Loucy (cell line): ENCODE data around the gene SETSIP.

ENCODE experiments used
- H2AFZ ChIP-seq: fragments of 200-600 bp; sonication (generic); 2 replicates; pipeline ENCODE4 v1.6.0; 2016; ENCODE audit warnings: antibody characterized with exemption, mild to moderate bottlenecking, low read length, moderate library complexity
- H3F3A ChIP-seq: fragments of 200-600 bp; 2 replicates; pipeline ENCODE4 v1.6.0; 2016; ENCODE audit warnings: antibody characterized with exemption, low read depth, mild to moderate bottlenecking
- H3K27me3 ChIP-seq: fragments of 200-600 bp; sonication (generic); 2 replicates; pipeline ENCODE4 v1.6.1; 2014; ENCODE audit warnings: low read length, mild to moderate bottlenecking; ENCODE audit not compliant: insufficient read depth, poor library complexity, severe bottlenecking
- H3K36me3 ChIP-seq: fragments of 200-600 bp; sonication (generic); 2 replicates; pipeline ENCODE4 v1.6.1; 2016; ENCODE audit warnings: low read length; ENCODE audit not compliant: insufficient read depth
- H3K4me1 ChIP-seq: fragments of 200-600 bp; sonication (generic); 2 replicates; pipeline ENCODE4 v1.5.1; 2014; ENCODE audit warnings: low read length, mild to moderate bottlenecking; ENCODE audit not compliant: insufficient read depth, poor library complexity, severe bottlenecking
- H3K4me2 ChIP-seq: fragments of 200-600 bp; sonication (generic); 2 replicates; pipeline ENCODE4 v1.6.0; 2014; ENCODE audit warnings: antibody characterized with exemption, low read length, low read depth, mild to moderate bottlenecking; ENCODE audit not compliant: poor library complexity, severe bottlenecking
- H3K4me3 ChIP-seq: fragments of 200-600 bp; sonication (generic); 2 replicates; pipeline ENCODE4 v1.5.1; 2014; ENCODE audit warnings: low read length, mild to moderate bottlenecking, mixed read lengths; ENCODE audit not compliant: poor library complexity, severe bottlenecking
- H3K79me2 ChIP-seq: fragments of 200-600 bp; sonication (generic); 2 replicates; pipeline ENCODE4 v1.6.1; 2014; ENCODE audit warnings: low read length; ENCODE audit not compliant: insufficient read depth
- H3K9ac ChIP-seq: fragments of 200-600 bp; sonication (generic); 2 replicates; pipeline ENCODE4 v1.6.0; 2014; ENCODE audit warnings: mild to moderate bottlenecking, low read depth, low read length, moderate library complexity; ENCODE audit not compliant: poor library complexity, severe bottlenecking
- H3K9me2 ChIP-seq: fragments of 200-600 bp; sonication (generic); replicated peaks from 2 replicates; pipeline ENCODE4 v1.6.1; 2016; ENCODE audit warnings: low read depth, low read length, mixed read lengths
- H3K9me3 ChIP-seq: fragments of 200-600 bp; sonication (generic); 2 replicates; pipeline ENCODE4 v1.6.1; 2014; ENCODE audit warnings: mild to moderate bottlenecking, antibody characterized with exemption, low read length, low read depth; ENCODE audit not compliant: insufficient read depth
- H4K20me1 ChIP-seq: fragments of 200-600 bp; sonication (generic); 2 replicates; pipeline ENCODE4 v1.6.0; 2014; ENCODE audit warnings: antibody characterized with exemption, low read length, mild to moderate bottlenecking; ENCODE audit not compliant: insufficient read depth, poor library complexity, severe bottlenecking
- CTCF ChIP-seq: fragments of 200-600 bp; sonication (generic); conservative IDR thresholded peaks from 2 replicates; pipeline ENCODE4 v1.5.1; 2014; ENCODE audit warnings: mild to moderate bottlenecking, antibody characterized with exemption, low read length
- EZH2phosphoT487 ChIP-seq: fragments of 200-600 bp; IDR thresholded peaks from 2 replicates; pipeline ENCODE4 v1.6.1; 2018; ENCODE audit warnings: antibody characterized with exemption, mild to moderate bottlenecking, moderate library complexity, borderline replicate concordance

Gene SETSIP, protein sequence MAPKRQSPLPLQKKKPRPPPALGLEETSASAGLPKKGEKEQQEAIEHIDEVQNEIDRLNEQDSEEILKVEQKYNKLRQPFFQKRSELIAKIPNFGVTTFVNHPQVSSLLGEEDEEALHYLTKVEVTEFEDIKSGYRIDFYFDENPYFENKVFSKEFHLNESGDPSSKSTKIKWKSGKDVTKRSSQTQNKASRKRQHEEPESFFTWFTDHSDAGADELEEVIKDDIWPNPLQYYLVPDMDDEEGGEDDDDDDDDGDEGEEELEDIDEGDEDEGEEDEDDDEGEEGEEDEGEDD

DNA sequence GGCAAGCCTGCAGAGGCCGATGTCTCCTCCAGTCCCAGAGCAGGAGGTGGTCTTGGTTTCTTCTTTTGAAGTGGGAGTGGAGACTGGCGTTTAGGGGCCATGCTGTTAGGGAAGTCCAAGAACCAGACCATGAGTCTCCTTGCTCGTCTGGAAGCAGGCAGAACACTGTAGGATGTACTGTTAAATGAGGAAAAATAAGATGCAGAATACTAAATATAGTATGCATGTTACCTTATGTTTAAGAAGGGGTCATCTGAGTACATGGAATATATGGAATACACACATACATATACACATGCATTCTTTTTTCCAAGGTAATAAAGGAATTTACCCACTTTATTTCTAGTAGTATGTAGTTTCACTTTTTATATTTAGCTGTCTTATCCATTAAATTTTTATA lies at the start of gene SETSIP:
Gene SETSIP (minus strand): TSS at position 101 of the 400 bp plus-strand sequence. CDS start 0 bp downstream, at position 101.
- Histone ChIP-seq H3F3A (no peaks in the 10 kb centered on the region), H3K9me3 (no peaks in the 10 kb centered on the region), H3K27me3 (no peaks in the 10 kb centered on the region), H2AFZ (0 out of 2 replicates have a peak within 1 kb of the TSS, but pooled peaks have one; percentile 18), H3K4me2 (no peak within 1 kb of the TSS), H3K36me3 (no peaks in the 10 kb centered on the region), H3K79me2 (no peaks in the 10 kb centered on the region), H3K9me2 (no peaks in the 10 kb centered on the region), H3K9ac (no peak within 1 kb of the TSS), H4K20me1 (no peaks in the 10 kb centered on the region), H3K4me3 (no peak within 1 kb of the TSS), H3K4me1 (peaks cover 5% of the 10 kb centered on the region)
- TF ChIP-seq CTCF, result no peak
- TF ChIP-seq EZH2phosphoT487, result no peak

- Histone ChIP-seq H3K9me3 (no peaks in the 10 kb centered on the region), H3K36me3 (no peaks in the 10 kb centered on the region), H3K4me2 (peak overlapping the region; percentile 75), H3K4me3 (peak overlapping the region; percentile 65), H3K9me2 (no peaks in the 10 kb centered on the region), H2AFZ (peak overlapping the region; percentile 41; the same call in 1 of the 2 replicates), H3K27me3 (no peaks in the 10 kb centered on the region), H4K20me1 (no peaks in the 10 kb centered on the region), H3F3A (peaks cover 9% of the 10 kb centered on the region; the same call in 1 of the 2 replicates), H3K9ac (peak overlapping the region; percentile 63), H3K79me2 (no peaks in the 10 kb centered on the region), H3K4me1 (peaks cover 32% of the 10 kb centered on the region)
- TF ChIP-seq CTCF (no peak), EZH2phosphoT487 (no peak)
Observed at GRCh38 chr1:92123868-92124267, 48.7 kb upstream of the SETSIP start.

- Histone ChIP-seq H2AFZ (no peak overlapping the region), H3K4me2 (peak overlapping the region; percentile 63), H3K9me2 (no peaks in the 10 kb centered on the region), H3K9me3 (no peaks in the 10 kb centered on the region), H3K79me2 (no peaks in the 10 kb centered on the region), H3K4me3 (no peak overlapping the region), H3K4me1 (peaks cover 26% of the 10 kb centered on the region), H3K27me3 (no peaks in the 10 kb centered on the region), H3K36me3 (no peaks in the 10 kb centered on the region), H3F3A (peaks cover 7% of the 10 kb centered on the region; the same call in 1 of the 2 replicates), H4K20me1 (no peaks in the 10 kb centered on the region), H3K9ac (no peak overlapping the region)
- TF ChIP-seq EZH2phosphoT487, result no peak
- TF ChIP-seq CTCF, result no peak
Observed at GRCh38 chr1:92118826-92119225, 43.6 kb upstream of the SETSIP start.
